Measurements from ENCODE around the gene DDR1. TPM values are rescaled to one million over a fixed set of nuclear protein-coding genes. Genes with fewer than 3 reads are reported as not detected.

The DDR1 gene
- total and polyA plus RNA-seq, 8 donors = 77.9 to 148 (median 90.0) TPM

DNA sequence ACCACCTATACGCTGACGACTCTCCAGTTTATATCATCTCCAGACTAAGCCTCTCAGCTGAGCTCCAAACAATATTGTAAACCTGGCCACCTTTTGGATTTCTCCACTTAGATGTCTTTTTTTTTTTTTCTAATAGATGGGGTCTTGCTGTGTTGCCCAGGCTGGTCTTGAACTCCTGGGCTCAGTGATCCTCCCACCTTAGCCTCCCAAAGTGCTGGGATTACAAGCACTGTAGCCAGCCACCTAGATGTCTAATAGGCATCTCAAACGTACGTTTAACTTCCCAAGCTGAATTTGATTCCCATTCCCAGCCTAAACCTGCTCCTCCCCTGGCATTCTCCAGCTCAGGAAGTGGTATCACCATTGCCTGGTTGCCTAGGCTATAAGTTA is 5.2 kb downstream of the DDR1 start:
- intact Hi-C loops (cut with DNase I) = no loop called here
- DNase-seq (no peak), ATAC-seq (no peak)
- no peaks in the 10 kb centered on the region for H3K9me3 ChIP-seq
- peaks cover 18 to 22% of the 10 kb centered on the region in 2 donors for H3K4me1 ChIP-seq
- no peak for TF ChIP-seq CTCF (IDR thresholded peaks at IDR 0.05)
- H3K36me3 ChIP-seq = peaks cover 0 to 35% of the 10 kb centered on the region in 2 donors
- H3K27me3 ChIP-seq = peaks cover 0 to 26% of the 10 kb centered on the region in 2 donors
- H3K4me3 ChIP-seq = no peak overlapping the region
- no peak overlapping the region for H3K27ac ChIP-seq

DNA sequence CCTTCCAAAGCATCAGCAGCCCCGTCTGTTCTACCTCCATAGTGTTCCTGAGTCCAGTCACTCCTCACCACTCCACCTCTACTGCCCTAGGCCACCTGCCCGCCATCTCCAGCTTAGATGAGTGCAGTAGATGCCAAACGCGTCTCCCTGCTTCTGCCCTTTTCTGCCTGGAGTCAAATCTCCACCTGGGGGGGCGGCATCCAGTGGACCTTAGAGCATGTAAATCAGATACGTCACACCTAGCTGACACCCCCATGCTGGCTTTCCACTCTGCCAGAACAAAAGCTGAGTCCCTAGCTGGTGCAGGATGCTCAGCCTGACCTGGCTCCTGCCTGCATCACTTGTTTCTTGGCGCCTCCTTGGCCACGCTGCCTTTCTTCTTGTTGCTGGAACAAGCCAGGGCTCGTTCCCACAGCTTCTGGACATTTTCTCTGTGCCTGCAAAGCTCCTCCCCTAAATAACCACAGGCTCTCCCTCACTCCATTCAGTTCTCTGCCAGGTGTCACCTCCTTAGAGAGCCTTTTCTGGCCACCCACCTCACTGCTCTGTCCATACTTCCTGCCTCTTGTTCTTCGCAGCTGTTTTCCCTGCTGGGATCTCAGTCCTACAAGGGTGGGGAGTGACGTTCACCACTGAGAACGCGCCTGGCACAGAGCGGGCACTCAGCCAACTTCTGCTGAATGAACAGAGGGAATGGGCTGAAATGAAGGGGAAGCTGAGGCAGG is 5.8 kb downstream of the DDR1 start:
- intact Hi-C loops (cut with DNase I) = no loop called here
- Histone ChIP-seq H3K4me3 (no peak overlapping the region), H3K36me3 (peaks cover 0 to 37% of the 10 kb centered on the region in 2 donors), H3K27ac (no peak overlapping the region), H3K27me3 (peaks cover 0 to 20% of the 10 kb centered on the region in 2 donors), H3K9me3 (no peaks in the 10 kb centered on the region), H3K4me1 (peaks cover 15 to 16% of the 10 kb centered on the region in 2 donors)
- ATAC-seq = no peak
- TF ChIP-seq CTCF (IDR thresholded peaks at IDR 0.05) = no peak
- DNase-seq = no peak

DNA sequence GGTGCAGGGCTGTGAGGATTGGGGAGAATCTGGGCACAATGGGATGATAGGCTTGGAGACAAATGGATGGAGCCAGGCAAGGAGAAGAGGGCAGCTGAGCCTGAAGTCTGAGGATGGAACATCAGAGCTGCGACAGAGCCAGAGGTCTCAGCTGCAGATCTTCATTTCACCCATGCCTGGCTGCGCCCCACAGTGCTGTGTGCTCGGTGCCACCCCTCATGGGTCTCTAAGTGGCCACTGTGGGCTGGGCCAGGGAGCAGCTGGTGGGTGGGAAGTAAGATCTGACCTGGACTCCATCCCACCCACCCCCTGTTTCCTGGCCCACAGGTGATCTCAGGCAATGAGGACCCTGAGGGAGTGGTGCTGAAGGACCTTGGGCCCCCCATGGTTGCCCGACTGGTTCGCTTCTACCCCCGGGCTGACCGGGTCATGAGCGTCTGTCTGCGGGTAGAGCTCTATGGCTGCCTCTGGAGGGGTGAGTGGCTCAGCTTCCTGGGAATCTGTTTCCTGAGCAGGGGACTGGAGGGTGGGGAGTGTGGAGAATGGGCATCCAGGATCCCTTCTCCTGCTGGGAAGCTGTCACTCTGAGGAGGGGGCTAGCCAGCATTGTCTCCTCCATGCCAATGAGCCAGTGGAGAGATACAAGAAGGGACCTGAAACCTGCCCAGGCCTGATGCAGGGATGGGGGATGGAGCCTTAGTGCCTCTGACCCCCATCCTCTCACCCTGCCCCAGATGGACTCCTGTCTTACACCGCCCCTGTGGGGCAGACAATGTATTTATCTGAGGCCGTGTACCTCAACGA is 6.5 kb downstream of the DDR1 start:
- ATAC-seq (no peak), DNase-seq (no peak)
- H3K27ac ChIP-seq = no peak overlapping the region
- intact Hi-C loops (cut with DNase I) = no loop called here
- H3K4me1 ChIP-seq = peaks cover 9 to 11% of the 10 kb centered on the region in 2 donors
- no peaks in the 10 kb centered on the region for H3K9me3 ChIP-seq
- no peak for TF ChIP-seq CTCF (IDR thresholded peaks at IDR 0.05)
- peaks cover 0 to 43% of the 10 kb centered on the region in 2 donors for H3K36me3 ChIP-seq
- peaks cover 0 to 13% of the 10 kb centered on the region in 2 donors for H3K27me3 ChIP-seq
- H3K4me3 ChIP-seq = no peak overlapping the region

GRCh38 chr6:30891450-30891723 is 7.1 kb downstream of the DDR1 start:
- TF ChIP-seq CTCF (IDR thresholded peaks at IDR 0.05) = no peak
- peaks cover 0 to 48% of the 10 kb centered on the region in 2 donors for H3K36me3 ChIP-seq
- intact Hi-C loops (cut with DNase I) = no loop called here

GRCh38 chr6:30891816-30892538 is 7.7 kb downstream of the DDR1 start:
- Histone ChIP-seq H3K27me3 (peaks cover 0 to 2% of the 10 kb centered on the region in 2 donors), H3K4me1 (peaks cover 0 to 2% of the 10 kb centered on the region in 2 donors), H3K27ac (no peak overlapping the region), H3K4me3 (no peak overlapping the region), H3K36me3 (peaks cover 0 to 53% of the 10 kb centered on the region in 2 donors), H3K9me3 (no peaks in the 10 kb centered on the region)
- no peak for ATAC-seq
- intact Hi-C loops (cut with DNase I) = no loop called here
- no peak for TF ChIP-seq CTCF (IDR thresholded peaks at IDR 0.05)
- DNase-seq = no peak

More at GRCh38 chr6:30891450-30891723, 7.1 kb downstream of the DDR1 start:
- Histone ChIP-seq H3K27me3 (peaks cover 0 to 7% of the 10 kb centered on the region in 2 donors), H3K4me3 (no peak overlapping the region), H3K27ac (no peak overlapping the region), H3K4me1 (peaks cover 3 to 8% of the 10 kb centered on the region in 2 donors), H3K9me3 (no peaks in the 10 kb centered on the region)
- no peak for DNase-seq
- no peak for ATAC-seq

Measured in left lung (tissue), 10 donors.